Stimulated activated CD4-positive, alpha-beta T cell treated with anti-CD3 and anti-CD28 coated beads, Interleukin-1b, Interleukin-23, amount 100 ng/mL, for 1 hour (primary cell): ENCODE data around the gene DAND5.
A peak's percentile ranks its signal among the peaks of the same experiment; 100 is the strongest.
"Not testable (repeated sequence)": the region's sequence is repeated elsewhere in the genome, so short reads cannot be mapped to it uniquely, and the experiment has no call there.

Experiments used
- DNase-seq, 2 donors: peaks; one replicate each; pipeline ENCODE4 v3.0.0-alpha.2; 2020; ENCODE audit warnings: low read depth in 2 of 2

Gene DAND5

DNA sequence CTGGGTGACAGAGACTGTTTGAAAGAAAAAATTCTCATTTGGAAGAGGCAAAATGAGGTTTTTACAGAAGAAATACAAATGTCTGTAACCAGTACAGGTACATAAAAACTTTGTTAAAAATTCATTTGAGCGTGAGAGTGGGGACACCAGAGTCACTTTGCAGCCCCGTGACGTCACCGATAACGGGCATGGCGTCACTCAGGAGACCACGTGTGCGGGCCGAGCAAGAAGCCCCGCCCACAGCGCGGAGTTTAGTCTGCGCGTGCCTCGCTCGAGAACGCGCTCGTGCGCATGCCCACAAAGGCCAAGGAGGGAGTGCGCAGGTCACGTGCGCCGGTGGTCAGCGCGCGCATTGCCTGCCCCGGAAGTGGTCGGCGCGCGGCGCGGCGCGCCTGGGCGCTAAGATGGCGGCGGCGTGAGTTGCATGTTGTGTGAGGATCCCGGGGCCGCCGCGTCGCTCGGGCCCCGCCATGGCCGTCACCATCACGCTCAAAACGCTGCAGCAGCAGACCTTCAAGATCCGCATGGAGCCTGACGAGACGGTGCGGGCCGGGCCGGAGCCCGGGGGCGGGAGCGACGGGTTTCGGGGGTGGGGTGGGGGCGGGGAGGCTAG, 23.8 kb upstream of the DAND5 start, which contains the start of gene RAD23A:
Gene RAD23A, plus strand, starts transcription at position 384 of the 613 bp plus-strand sequence. Its CDS starts 87 bp downstream, at position 471.
- peak; percentile 95 to 96 for DNase-seq

DNA sequence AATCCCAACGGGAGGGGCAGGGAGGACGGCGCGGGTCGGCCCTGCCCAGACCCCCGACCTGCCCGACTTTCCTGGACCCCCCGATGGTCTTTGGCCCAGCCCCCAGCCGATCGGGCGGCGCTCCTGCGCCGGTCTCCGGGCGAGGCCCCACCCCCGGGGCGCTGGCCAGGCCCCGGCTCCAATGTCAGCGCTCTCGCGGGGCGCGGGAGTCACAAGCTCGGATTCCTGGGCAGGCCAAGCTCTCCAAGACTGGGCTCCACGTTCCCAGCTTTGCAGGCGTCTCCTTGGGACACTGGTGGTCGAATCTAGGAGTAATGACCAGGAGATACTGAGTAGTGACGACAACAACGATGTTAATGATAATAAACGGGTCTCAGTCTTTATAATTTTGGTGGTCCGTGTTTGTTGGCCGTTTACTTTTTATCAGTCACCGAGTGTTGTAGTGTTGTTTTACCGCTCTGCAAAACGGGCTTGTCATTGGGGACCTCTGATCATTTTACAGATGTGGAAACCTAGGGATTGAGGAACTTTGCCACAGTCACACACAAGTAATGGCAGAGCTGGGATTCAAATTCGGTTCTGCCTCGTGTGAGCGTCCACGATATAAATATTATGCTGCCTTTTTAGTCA, 23.2 kb upstream of the DAND5 start:
- peak in 1 of 2 donors; percentile 30 for DNase-seq

DNA sequence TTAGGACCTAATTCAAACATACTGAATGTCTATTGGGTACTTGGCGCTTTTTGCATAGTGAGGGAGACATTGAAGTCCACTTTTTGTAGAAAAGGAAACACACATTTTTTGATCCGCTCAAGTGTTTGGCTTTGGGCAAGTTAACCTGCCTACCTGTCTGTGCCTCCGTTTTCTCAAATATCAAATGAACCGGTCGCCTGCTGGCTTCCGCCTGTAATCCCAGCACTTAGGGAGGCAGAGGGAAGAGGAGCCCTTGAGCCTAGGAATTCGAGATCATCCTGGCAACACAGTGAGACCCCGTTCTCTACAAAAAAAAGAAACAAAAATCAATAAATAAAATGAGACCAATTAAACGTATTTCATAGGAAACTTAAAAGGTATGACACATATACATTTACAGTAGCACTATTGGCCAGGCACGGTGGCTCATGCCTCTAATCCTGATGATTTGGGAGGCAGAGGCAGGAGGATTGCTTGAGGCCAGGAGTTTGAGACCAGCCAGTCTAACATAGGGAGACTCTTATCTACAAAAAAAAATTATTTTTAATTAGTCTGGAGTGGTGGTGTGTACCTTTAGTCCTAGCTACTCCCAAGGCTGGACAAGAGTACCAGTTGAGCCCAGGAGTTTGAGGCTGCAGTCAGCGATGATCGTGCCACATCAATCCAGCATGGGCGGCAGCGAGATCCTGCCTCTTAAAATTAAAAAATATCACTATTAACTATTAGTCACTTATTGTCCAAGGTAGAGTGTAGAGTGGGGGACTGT, 22.5 kb upstream of the DAND5 start:
- DNase-seq: no peak

DNA sequence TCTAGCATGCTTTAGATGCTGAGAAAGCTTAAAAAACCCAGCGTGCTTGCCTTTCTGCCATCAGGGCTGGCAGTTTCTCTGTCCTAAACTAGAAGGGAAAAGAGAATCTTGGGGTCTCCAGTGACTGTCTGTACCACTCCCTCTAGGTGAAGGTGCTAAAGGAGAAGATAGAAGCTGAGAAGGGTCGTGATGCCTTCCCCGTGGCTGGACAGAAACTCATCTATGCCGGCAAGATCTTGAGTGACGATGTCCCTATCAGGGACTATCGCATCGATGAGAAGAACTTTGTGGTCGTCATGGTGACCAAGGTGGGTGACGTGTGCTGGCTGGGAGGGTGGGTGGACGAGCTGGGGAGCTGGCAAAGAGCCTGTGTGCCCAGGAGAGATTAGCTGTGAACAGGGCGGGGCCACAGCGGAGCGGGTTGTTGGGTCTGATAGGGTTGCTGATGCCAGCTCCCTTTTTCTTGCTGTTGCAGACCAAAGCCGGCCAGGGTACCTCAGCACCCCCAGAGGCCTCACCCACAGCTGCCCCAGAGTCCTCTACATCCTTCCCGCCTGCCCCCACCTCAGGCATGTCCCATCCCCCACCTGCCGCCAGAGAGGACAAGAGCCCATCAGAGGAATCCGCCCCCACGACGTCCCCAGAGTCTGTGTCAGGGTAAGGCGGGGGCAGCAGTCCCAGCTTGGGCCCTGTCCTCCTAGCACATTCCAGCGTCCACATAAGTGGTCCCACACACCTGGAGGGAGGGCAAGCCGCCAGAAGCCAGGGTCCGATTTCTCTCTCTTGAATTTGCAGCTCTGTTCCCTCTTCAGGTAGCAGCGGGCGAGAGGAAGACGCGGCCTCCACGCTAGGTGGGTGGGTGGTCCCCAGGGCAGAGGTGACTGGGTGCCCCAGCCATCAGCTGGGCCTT, 21.4 kb upstream of the DAND5 start:
- no peak for DNase-seq

DNA sequence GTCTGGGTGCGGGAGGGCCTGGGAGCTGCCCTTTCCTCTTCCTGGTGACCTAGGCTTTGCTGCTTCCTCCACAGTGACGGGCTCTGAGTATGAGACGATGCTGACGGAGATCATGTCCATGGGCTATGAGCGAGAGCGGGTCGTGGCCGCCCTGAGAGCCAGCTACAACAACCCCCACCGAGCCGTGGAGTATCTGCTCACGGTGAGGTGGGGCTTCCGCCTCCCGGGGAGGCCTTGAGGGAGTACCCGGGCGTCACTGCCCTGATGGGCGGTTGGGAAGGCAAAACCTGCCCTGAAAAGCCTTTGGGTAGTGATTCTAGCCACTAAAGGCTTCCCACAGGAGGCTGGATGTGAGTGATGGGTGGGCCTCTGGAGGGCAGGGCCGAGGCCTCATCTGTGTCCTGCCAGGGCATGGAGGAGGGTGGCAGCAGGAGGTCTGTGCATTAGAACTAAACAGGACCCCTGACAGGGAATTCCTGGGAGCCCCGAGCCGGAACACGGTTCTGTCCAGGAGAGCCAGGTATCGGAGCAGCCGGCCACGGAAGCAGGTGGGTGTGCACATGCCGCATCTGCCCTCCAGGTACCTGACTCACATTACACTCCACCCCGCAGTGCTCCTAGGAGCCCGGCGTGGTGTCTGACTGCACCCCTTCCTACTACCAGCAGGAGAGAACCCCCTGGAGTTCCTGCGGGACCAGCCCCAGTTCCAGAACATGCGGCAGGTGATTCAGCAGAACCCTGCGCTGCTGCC, 20.6 kb upstream of the DAND5 start:
- DNase-seq: no peak

DNA sequence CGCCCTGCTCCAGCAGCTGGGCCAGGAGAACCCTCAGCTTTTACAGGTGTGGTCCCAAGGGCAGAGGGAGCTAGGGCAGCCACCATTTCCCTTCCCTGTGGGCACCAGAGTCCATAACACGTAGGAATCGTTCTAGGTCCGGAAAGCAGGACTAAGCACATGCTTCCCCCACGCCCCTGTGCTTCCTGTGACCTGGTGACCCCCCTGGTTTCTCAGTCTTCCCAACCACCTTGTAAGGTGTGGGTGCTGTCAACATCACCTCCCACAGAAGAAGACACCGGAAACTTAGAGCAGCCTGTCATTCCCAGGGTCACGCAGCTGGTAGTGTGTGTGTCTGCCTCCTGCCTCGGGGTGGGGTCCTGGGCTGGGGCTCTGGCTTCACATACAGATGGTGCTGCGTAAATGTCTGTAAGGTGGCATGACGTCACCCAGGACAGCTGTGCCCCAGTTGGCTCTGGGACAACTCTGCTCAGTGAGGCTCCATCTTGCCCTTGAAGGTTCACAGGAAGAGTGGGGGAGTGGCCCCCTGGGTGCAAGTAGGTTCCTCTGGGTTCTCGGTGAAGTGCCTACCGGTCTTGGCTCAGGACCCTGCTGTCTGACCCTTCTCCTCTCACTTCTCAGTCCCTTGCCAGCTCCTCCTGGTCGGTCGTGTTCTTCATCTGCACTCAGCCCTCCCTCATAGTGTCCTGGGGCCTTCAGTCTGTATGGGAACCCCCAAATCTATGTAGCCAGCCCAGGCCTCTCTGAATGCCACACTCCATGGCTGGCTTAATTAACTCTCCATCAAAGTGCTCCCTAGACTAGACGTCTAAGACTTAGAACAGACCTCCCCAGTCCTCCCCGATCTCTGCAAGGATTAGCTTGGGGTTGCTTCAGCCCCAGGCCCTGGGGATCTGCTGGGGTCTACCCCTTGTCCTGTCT, 19.8 kb upstream of the DAND5 start:
- DNase-seq: no peak

DNA sequence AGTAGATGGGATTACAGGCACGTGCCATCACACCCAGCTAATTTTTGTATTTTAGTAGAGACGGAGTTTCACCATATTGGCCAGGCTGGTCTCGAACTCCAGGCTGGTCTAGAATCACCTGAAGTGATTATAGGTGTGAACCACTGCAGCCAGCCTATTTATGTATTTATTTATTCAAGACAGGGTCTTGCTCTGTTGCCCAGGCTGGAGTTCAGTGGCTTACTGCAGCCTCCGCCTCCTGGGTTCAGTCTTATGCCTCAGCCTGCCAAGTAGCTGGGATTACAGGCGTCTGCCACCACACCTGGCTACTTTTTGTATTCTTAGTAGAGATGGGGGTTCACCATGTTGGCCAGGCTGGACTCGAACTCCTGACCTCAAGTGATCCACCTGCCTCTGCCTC, 17.3 kb upstream of the DAND5 start:
- DNase-seq: not testable (repeated sequence)

DNA sequence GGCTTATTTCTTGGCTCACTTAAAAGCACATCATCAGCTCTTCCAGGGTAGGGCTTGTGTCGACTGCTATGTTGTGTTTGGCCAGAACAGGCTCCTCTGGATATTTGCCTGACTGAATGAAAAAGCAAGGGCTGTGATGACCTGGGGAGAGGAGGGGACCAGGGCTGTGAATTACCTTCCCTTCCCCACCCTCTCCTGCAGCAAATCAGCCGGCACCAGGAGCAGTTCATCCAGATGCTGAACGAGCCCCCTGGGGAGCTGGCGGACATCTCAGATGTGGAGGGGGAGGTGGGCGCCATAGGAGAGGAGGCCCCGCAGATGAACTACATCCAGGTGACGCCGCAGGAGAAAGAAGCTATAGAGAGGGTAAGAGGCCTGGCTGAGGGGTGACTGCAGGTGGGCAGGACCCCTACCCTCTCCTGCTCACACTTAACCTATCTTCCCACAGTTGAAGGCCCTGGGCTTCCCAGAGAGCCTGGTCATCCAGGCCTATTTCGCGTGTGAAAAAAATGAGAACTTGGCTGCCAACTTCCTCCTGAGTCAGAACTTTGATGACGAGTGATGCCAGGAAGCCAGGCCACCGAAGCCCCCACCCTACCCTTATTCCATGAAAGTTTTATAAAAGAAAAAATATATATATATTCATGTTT, 16.8 kb upstream of the DAND5 start:
- DNase-seq: no peak

DNA sequence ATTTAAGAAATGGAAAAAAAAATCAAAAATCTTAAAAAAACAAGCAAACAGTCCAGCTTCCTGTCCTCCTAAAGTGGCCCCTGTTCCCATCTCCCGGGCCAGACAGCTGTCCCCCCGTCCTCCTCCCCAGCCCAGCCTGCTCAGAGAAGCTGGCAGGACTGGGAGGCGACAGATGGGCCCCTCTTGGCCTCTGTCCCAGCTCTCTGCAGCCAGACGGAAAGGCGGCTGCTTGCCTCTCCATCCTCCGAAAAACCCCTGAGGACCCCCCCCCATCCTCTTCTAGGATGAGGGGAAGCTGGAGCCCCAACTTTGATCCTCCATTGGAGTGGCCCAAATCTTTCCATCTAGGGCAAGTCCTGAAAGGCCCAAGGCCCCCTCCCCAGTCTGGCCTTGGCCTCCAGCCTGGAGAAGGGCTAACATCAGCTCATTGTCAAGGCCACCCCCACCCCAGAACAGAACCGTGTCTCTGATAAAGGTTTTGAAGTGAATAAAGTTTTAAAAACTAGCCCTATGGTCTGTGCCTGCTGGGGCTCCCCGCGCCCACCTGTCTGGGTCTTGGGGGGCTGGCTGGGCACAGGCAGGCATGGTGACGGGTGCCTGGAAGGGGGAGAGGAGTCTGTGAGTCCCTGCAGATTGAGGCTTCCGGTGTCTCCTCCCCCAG, 16.1 kb upstream of the DAND5 start:
- no peak for DNase-seq

DNA sequence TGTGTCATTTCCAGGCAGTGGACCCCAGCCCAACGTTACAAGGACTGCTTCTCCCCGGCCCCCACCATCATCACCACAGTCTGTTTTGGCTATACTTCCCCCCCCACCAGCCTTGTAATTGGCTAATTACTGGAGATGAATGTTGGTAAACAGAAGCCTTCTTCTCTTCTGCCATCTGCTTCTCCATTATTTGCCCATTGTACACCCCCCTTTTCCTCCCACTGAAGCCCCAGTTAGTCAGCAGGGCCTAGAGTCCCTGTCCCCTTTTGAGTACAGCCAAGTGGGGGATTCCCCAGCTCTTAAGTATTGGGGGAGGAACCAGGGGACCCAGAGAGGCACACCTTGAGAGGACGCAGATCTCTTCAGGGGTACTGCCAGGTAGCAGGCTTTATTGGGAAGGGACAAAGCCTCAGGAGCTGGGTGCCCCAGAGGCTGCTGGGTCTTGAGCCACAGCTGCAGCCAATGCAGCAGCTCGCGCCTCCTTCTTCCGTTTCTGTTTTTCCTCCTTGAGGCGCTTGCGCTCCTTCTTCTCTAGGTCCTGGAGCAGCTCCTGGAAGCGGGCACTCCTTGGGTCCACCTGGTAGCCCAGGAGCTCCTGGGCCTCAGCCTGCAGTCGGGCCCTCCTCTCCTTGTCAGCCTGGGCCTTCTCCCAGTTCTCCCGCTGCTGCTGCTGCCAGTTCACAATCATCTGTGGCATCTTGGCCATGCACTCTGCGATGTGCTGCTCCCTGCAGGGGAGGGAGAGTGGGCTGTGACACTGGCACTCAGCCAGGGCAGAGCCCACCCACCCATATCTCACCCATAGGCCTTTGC, 15.4 kb upstream of the DAND5 start:
- DNase-seq: no peak

DNA sequence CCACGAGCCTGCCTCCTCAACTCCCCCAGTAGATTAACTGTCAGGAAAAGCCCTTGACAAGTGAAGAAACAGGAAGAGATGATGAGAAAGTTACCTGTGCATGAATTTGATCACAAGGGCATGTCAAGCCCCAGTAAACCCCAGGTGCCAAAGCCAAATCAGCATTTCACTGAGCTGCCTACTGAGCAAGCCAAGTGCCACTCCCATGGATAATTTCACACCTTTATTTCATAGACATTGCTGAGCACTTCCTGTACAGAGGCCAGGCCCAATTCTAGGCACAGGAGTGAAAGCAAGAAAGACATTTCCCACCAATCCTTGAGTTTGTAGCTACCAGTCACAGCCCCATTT, 14.8 kb upstream of the DAND5 start:
- no peak for DNase-seq

DNA sequence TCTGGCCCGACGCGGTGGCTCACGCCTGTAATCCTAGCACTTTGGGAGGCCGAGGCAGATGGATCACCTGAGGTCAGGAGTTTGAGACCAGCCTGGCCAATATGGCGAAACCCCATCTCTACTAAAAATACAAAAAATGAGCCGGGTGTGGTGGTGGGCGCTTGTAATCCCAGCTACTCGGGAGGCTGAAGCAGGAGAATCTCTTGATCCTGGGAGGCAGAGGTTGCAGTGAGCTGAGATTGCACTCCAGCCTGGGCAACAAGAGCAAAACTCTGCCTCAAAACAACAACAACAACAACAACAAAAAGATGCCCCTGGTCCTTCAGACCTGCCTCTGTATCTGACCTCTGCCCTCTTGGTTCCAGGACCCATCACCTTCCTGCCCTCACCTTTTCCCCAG, 13.8 kb upstream of the DAND5 start:
- not testable (repeated sequence) for DNase-seq

DNA sequence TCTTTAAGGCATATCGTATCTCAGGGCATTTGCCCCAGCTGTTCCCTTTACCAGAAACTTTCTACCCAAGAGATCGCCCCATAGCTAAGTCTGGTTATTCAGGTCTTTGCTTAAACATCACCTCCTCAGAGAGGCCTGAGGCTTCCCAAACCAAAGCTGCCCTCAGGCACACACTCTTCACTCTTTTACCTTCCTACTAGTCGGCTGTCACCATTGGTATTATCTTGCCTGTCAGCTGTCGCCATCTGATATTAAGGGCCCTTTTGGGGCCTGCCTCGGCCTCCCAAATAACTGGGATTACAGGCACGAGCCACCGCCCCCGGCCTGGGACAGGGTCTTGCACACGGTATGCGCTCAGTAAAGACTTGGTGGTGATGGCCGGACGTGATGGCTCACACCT, 13.4 kb upstream of the DAND5 start:
- DNase-seq: no peak

DNA sequence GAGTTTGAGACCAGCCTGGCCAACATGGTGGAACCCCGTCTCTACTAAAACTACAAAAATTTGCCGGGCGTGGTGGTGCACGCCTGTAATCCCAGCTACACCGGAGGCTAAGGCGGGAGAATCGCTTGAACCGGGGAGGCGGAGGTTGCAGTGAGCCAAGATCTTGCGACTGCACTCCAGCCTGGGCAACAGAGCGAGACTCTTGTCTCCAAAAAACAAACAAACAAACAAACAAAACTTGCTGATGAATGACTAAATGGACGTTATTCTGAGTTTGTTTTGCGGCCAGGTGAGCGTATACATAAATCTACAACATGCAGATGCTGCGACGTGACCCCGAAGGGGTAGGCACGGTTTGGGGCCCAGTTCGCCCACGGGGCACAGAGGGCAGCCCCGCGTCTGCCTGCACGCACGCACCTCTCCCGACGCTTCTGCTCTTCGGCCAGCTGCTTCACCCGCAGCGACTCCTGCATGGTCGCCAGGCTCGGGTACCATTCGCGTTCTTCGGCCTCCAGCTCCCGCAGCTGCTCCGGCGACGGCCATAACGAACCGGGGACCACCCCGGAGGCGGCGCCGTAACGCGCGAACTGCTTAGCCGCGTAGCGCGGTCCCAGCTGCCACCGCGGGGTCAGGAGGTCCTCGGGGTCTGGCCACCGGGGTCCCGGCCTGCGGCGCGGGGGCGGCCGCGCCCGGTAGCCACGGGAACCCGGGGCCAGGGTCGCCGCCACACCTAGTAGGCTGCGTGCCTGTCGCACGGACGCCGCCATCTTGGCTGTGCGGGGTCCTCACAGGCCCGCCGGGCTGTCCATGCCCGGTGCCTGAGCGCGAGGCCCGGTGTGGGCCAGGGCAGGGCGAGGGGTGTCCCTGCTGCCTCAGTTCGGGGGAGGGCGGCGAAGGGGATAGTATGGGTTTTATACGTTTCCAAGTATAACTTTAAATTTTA, 12.7 kb upstream of the DAND5 start, which contains the start of gene GADD45GIP1:
Gene GADD45GIP1, minus strand, starts transcription at position 778 of the 943 bp plus-strand sequence. Its CDS starts 11 bp downstream, at position 767.
- DNase-seq: peak; percentile 58 to 66

DNA sequence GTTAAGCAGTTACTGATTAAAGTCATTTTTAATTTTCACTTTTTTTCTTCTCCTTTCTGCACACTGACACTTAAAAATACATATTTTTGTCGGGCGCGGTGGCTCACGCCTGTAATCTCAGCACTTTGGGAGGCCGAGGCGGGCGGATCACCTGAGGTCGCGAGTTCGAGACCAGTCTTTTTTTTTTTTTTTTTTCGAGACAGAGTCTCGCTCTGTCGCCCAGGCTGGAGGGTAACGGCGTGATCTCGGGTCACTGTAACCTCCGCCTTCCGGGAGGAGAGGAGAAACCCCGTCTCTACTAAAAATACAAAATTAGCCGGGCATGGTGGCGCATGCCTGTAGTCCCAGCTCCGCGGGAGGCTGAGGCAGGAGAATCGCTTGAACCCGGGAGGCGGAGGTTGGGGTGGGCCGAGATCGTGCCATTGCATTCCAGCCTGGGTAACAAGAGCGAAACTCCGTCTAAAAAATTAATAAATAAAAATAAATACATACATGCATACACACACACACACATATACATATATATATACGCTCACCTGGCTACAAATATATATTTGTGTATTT, 11.9 kb upstream of the DAND5 start:
- DNase-seq: not testable (repeated sequence)

DNA sequence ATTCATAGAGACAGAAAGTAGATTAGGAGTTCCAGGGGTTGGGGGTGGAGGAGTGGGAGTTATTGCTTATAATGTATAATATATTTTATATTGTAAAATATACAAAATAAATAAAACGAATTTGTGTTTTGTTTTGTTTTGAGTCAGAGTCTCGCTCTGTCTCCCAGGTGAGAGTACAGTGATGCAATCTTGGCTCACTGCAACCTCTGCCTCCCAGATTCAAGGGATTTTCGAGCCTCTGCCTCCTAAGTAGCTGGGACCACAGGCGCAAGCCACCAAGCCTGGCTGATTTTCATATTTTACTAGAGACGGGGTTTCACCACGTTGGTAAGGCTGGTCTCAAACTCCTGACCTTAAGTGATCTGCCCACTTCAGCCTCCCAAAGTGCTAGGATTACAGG, 9.9 kb upstream of the DAND5 start:
- DNase-seq: no peak
